Trophoblast cell (in vitro differentiated cells and primary cell): ENCODE data around the gene GLIPR1.
"Not testable (repeated sequence)": the region's sequence is repeated elsewhere in the genome, so short reads cannot be mapped to it uniquely, and the experiment has no call there.

ENCODE experiments used
- DNase-seq, 2 donors: peaks; one replicate each; pipeline ENCODE4 v3.0.0-alpha.2; 2016
- H2AFZ ChIP-seq: 2 replicates; pipeline ENCODE4 v1.6.1; 2013; ENCODE audit warnings: low read length, moderate library complexity, mild to moderate bottlenecking; ENCODE audit not compliant: insufficient read depth, poor library complexity
- H2AK5ac ChIP-seq: 2 replicates; pipeline ENCODE4 v1.6.1; 2013; ENCODE audit warnings: mild to moderate bottlenecking, low read length
- H2BK120ac ChIP-seq: 2 replicates; pipeline ENCODE4 v1.6.1; 2013; ENCODE audit warnings: low read length, mild to moderate bottlenecking, moderate library complexity; ENCODE audit not compliant: insufficient read depth, poor library complexity
- H2BK12ac ChIP-seq: 2 replicates; pipeline ENCODE4 v1.6.1; 2013; ENCODE audit warnings: mild to moderate bottlenecking, low read length, moderate library complexity
- H2BK5ac ChIP-seq: 2 replicates; pipeline ENCODE4 v1.6.1; 2013; ENCODE audit warnings: low read length, low read depth, moderate library complexity, mild to moderate bottlenecking; ENCODE audit not compliant: poor library complexity
- H3K14ac ChIP-seq: 2 replicates; pipeline ENCODE4 v1.6.1; 2013; ENCODE audit warnings: mild to moderate bottlenecking, low read length
- H3K18ac ChIP-seq: 2 replicates; pipeline ENCODE4 v1.6.1; 2013; ENCODE audit warnings: mild to moderate bottlenecking, low read length
- H3K23ac ChIP-seq: 2 replicates; pipeline ENCODE4 v1.6.1; 2013; ENCODE audit warnings: low read length
- H3K27ac ChIP-seq: 2 replicates; pipeline ENCODE4 v1.5.1; 2013; ENCODE audit warnings: low read depth, mild to moderate bottlenecking, inconsistent platforms, low read length, moderate library complexity
- H3K27me3 ChIP-seq: 2 replicates; pipeline ENCODE4 v1.6.1; 2013; ENCODE audit warnings: inconsistent platforms, mild to moderate bottlenecking, low read length, moderate library complexity; ENCODE audit not compliant: insufficient read depth
- H3K36me3 ChIP-seq, 2 experiments: 1 replicate in 1 of 2; 2 replicates in 1 of 2; pipeline ENCODE4 v1.6.1; 2013; ENCODE audit warnings: low read length in 2 of 2, mild to moderate bottlenecking in 2 of 2, moderate library complexity in 1 of 2; ENCODE audit not compliant: insufficient read depth in 2 of 2, control insufficient read depth in 1 of 2
- H3K4ac ChIP-seq: 2 replicates; pipeline ENCODE4 v1.6.1; 2013; ENCODE audit warnings: low read depth, mild to moderate bottlenecking, low read length, moderate library complexity
- H3K4me1 ChIP-seq, 2 experiments: 1 replicate in 1 of 2; 2 replicates in 1 of 2; pipeline ENCODE4 v1.6.1; 2013; ENCODE audit warnings: low read length in 2 of 2, mild to moderate bottlenecking in 2 of 2, moderate library complexity in 1 of 2; ENCODE audit not compliant: insufficient read depth in 2 of 2, control insufficient read depth in 1 of 2
- H3K4me2 ChIP-seq: 2 replicates; pipeline ENCODE4 v1.6.1; 2013; ENCODE audit warnings: inconsistent platforms, mild to moderate bottlenecking, low read length, moderate library complexity
- H3K4me3 ChIP-seq: 2 replicates; pipeline ENCODE4 v1.5.1; 2013; ENCODE audit warnings: mild to moderate bottlenecking, low read depth, low read length, inconsistent platforms
- H3K79me1 ChIP-seq: one replicate; pipeline ENCODE4 v1.6.1; 2013; ENCODE audit warnings: low read length
- H3K79me2 ChIP-seq: 2 replicates; pipeline ENCODE4 v1.6.1; 2013; ENCODE audit warnings: low read length, mild to moderate bottlenecking; ENCODE audit not compliant: control insufficient read depth, insufficient read depth, poor library complexity
- H3K9ac ChIP-seq: 2 replicates; pipeline ENCODE4 v1.6.1; 2013; ENCODE audit warnings: mild to moderate bottlenecking, low read length
- H3K9me3 ChIP-seq: 2 replicates; pipeline ENCODE4 v1.6.1; 2013; ENCODE audit warnings: low read depth, mild to moderate bottlenecking, control low read depth, inconsistent platforms, low read length; ENCODE audit not compliant: insufficient read depth
- H4K12ac ChIP-seq: 2 replicates; pipeline ENCODE4 v1.6.1; 2013; ENCODE audit warnings: low read depth, mild to moderate bottlenecking, low read length, moderate library complexity
- H4K8ac ChIP-seq: 2 replicates; pipeline ENCODE4 v1.6.1; 2013; ENCODE audit warnings: low read depth, mild to moderate bottlenecking, low read length, moderate library complexity
- H4K91ac ChIP-seq: one replicate; pipeline ENCODE4 v1.6.1; 2013; ENCODE audit warnings: low read depth, mild to moderate bottlenecking, low read length, moderate library complexity
- WGBS: extraction: QIAGEN DNeasy Blood & Tissue Kit; methylation state at CpG from one replicate; pipeline ENCODE4 v1.1.7; 2013; ENCODE audit warnings: missing lambda C conversion rate; ENCODE audit not compliant: insufficient read length, insufficient coverage; ENCODE audit errors: extremely low coverage; 5-methylcytosine and 5-hydroxymethylcytosine counted together

The GLIPR1 gene

DNA sequence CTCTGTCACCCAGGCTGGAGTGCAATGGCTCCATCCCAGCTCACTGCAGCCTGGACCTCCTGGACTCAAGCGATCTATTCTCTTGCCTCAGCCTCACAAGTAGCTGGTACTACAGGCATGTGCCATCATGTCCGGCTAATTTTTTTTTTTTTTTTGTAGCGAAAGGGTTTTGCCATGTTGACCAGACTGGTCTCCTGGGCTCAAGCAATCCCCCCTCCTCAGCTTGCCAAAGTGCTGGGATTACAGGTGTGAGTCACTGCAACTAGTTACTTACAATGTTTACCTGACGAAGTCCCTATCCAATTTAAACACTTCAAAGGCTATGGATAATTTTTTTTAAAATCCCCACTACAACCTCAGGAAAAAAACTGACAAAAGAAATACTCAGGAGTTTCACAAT lies 29.1 kb downstream of the GLIPR1 start:
- Histone ChIP-seq H3K18ac (no peak overlapping the region), H3K79me1 (peaks cover 5% of the 10 kb centered on the region), H3K4me1 (peaks cover 0 to 2% of the 10 kb centered on the region in 2 experiments), H3K27me3 (no peaks in the 10 kb centered on the region), H3K14ac (no peak overlapping the region), H3K36me3 (no peaks in the 10 kb centered on the region), H2BK120ac (no peak overlapping the region), H3K4me2 (no peak overlapping the region), H4K91ac (no peak overlapping the region), H2BK5ac (no peak overlapping the region), H3K9me3 (no peaks in the 10 kb centered on the region), H3K23ac (no peak overlapping the region), H4K8ac (no peak overlapping the region), H3K4ac (peak overlapping the region; percentile 12), H3K79me2 (peaks cover 5% of the 10 kb centered on the region), H4K12ac (no peak overlapping the region), H2BK12ac (no peak overlapping the region), H2AK5ac (no peak overlapping the region), H3K4me3 (no peak overlapping the region), H3K27ac (no peak overlapping the region), H2AFZ (no peak overlapping the region), H3K9ac (no peak overlapping the region)
- no CpG with 5 or more reads among the region's 4 CpGs for WGBS
- DNase-seq = no peak

DNA sequence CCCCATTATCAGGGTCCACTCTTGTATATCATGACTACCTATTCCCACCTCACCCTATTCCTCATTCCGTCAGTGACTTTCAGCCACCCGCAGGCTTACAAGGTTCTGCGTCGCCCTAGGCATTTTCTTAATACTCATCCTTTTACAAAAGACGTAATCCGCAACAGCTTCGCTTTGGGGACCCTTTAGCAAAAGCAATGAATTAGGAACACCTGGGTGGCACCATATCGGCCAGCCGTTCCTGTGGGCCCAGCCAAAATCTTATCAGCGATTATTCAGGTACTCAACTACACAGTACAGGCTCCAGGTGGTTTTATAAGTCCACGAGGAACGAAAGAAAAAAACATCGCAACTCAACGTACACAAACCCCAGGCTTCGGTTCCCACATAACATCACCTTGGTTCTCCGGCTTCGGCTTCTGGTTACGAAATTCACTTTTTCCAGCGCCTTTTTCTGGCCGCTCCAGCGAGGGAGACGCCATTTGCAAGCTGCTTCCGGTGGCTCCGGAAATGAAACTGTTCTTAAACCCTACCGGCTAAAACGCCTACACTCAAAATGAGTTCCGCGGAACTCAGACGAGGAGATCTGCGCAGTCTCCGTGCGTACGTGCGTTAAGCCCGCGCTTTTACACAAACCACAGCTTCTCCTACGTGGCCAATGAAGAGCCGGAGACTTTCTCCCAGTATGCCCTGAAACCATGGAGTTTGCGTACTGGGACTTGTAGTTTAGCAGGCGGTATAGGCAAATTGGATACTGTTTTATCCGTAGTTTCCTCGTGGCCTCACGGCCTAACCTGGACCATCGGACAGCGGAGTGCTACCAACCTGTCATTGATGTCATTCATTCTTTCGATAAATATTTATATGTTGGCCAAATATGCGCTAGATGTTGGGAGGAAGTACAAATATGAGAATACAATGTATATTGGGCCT lies 30.8 kb downstream of the GLIPR1 start, which contains the start of gene KRR1:
Gene KRR1 (minus strand): TSS at position 494 of the 933 bp plus-strand sequence. CDS start 12 bp downstream, at position 482.
- Histone ChIP-seq H3K14ac (peak within 1 kb of the TSS; percentile 73), H3K4me2 (peak within 1 kb of the TSS; percentile 87), H4K91ac (peak within 1 kb of the TSS; percentile 45), H2AK5ac (peak within 1 kb of the TSS; percentile 51), H3K9ac (peak within 1 kb of the TSS; percentile 68), H3K4ac (peak within 1 kb of the TSS; percentile 66), H3K79me2 (peaks cover 5% of the 10 kb centered on the region), H2BK12ac (no peak within 1 kb of the TSS), H3K27ac (no peak within 1 kb of the TSS), H3K18ac (peak within 1 kb of the TSS; percentile 49), H3K23ac (no peak within 1 kb of the TSS), H3K79me1 (peaks cover 5% of the 10 kb centered on the region), H4K12ac (peak within 1 kb of the TSS; percentile 92), H3K36me3 (no peaks in the 10 kb centered on the region), H2BK120ac (peak within 1 kb of the TSS; percentile 25), H3K27me3 (no peaks in the 10 kb centered on the region), H3K9me3 (no peaks in the 10 kb centered on the region), H3K4me1 (peaks cover 0 to 2% of the 10 kb centered on the region in 2 experiments), H2BK5ac (no peak within 1 kb of the TSS), H2AFZ (peak within 1 kb of the TSS; percentile 99), H4K8ac (peak within 1 kb of the TSS; percentile 96), H3K4me3 (peak within 1 kb of the TSS; percentile 85)
- peak; percentile 97 to 99 for DNase-seq
- whole genome bisulfite sequencing = no CpG with 5 or more reads among the region's 47 CpGs

DNA sequence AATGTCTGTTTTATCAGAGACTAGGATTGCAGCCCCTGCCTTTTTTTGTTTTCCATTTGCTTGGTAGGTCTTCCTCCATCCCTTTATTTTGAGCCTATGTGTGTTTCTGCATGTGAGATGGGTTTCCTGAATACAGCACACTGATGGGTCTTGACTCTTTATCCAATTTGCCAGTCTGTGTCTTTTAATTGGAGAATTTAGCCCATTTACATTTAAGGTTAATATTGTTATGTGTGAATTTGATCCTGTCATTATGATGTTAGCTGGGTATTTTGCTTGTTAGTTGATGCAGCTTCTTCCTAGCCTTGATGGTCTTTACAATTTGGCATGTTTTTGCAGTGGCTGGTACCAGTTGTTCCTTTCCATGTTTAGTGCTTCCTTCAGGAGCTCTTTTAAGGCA lies 40.7 kb downstream of the GLIPR1 start:
- H3K23ac ChIP-seq = not testable (repeated sequence)

DNA sequence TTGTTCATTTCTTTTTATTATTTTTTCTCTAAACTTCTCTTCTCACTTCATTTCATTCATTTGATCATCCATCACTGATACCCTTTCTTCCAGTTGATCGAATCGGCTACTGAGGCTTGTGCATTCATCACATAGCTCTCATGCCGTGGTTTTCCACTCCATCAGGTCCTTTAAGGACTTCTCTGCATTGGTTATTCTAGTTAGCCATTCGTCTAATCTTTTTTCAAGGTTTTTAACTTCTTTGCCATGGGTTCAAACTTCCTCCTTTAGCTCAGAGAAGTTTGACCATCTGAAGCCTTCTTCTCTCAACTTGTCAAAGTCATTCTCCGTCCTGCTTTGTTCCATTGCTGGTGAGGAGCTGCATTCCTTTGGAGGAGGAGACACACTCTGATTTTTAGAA lies 41.6 kb downstream of the GLIPR1 start:
- H3K14ac ChIP-seq, H3K4me2 ChIP-seq, H3K36me3 ChIP-seq, H3K4ac ChIP-seq, H2BK120ac ChIP-seq, H4K12ac ChIP-seq, H4K8ac ChIP-seq, H3K23ac ChIP-seq, H2BK5ac ChIP-seq, H3K27ac ChIP-seq, H3K4me1 ChIP-seq, H2BK12ac ChIP-seq, H3K27me3 ChIP-seq, H3K79me1 ChIP-seq, DNase-seq, H2AFZ ChIP-seq, H4K91ac ChIP-seq, H2AK5ac ChIP-seq, H3K9me3 ChIP-seq, H3K9ac ChIP-seq, H3K18ac ChIP-seq, H3K79me2 ChIP-seq, H3K4me3 ChIP-seq: not testable (repeated sequence)
- no CpG with 5 or more reads among the region's 5 CpGs for WGBS

More for the DNA sequence above, 40.7 kb downstream of the GLIPR1 start:
- not testable (repeated sequence) for H3K9ac ChIP-seq, H2BK120ac ChIP-seq, H2AK5ac ChIP-seq, H3K79me2 ChIP-seq, H3K4me3 ChIP-seq, H4K12ac ChIP-seq, H3K36me3 ChIP-seq, H3K27me3 ChIP-seq, H3K4me1 ChIP-seq, H3K18ac ChIP-seq, H4K91ac ChIP-seq, H3K9me3 ChIP-seq, H3K79me1 ChIP-seq, H3K4me2 ChIP-seq, H4K8ac ChIP-seq, H3K14ac ChIP-seq, DNase-seq, H2BK12ac ChIP-seq, H3K4ac ChIP-seq, H3K27ac ChIP-seq, H2BK5ac ChIP-seq, H2AFZ ChIP-seq
